OCI-LY7 (cell line): ENCODE measurements around the gene CINP. TPM values are rescaled to one million over a fixed set of nuclear protein-coding genes. Genes with fewer than 3 reads are reported as not detected.

Experiments used
- total RNA-seq, 2 experiments: library from RNA; depleted of rRNA in 1 of 2; stranded (reverse); fragments of >200 nt in 1 of 2; shearing (Covaris generic) in 1 of 2; gene quantifications; 2 replicates each; pipeline ENCODE4 v1.2.3, GENCODE V29; 2014 to 2022

Gene CINP
- total RNA-seq, 2 experiments from 2014 or later = 28.2 to 29.8 TPM

Other genes with a start within 250 kb of the CINP start
- 13.3 and 18.0 TPM in 2 replicates for gene WDR20, start 223.0 kb downstream of the CINP start, total RNA-seq (2014; rRNA removed; shearing (Covaris generic))
- 31.0 and 40.6 TPM in 2 replicates for gene WDR20, start 223.0 kb downstream of the CINP start, total RNA-seq (2022)
- gene MOK, start 57.7 kb downstream of the CINP start, total RNA-seq (2014; rRNA removed; shearing (Covaris generic)) = 3.7 and 4.0 TPM in 2 replicates
- 2.2 and 4.3 TPM in 2 replicates for gene MOK, start 57.7 kb downstream of the CINP start, total RNA-seq (2022)
- gene ZNF839, start 43.1 kb downstream of the CINP start, total RNA-seq (2014; rRNA removed; shearing (Covaris generic)) = 20.2 and 22.7 TPM in 2 replicates
- 23.3 and 24.3 TPM in 2 replicates for gene ZNF839, start 43.1 kb downstream of the CINP start, total RNA-seq (2022)
- gene TECPR2, start 51 bp upstream of the CINP start, total RNA-seq (2014; rRNA removed; shearing (Covaris generic)) = 5.3 and 6.8 TPM in 2 replicates
- 9.5 and 12.7 TPM in 2 replicates for gene TECPR2, start 51 bp upstream of the CINP start, total RNA-seq (2022)
- 1.1 and 1.2 TPM in 2 replicates for gene ANKRD9, start 146.9 kb upstream of the CINP start, total RNA-seq (2014; rRNA removed; shearing (Covaris generic))
- 1.5 and 1.9 TPM in 2 replicates for gene ANKRD9, start 146.9 kb upstream of the CINP start, total RNA-seq (2022)
- 12.1 and 22.0 TPM in 2 replicates for gene RCOR1, start 229.8 kb upstream of the CINP start, total RNA-seq (2014; rRNA removed; shearing (Covaris generic))
- gene RCOR1, start 229.8 kb upstream of the CINP start, total RNA-seq (2022) = 29.4 and 30.2 TPM in 2 replicates